ENCODE measurements around the gene TSPAN10.

The TSPAN10 gene

DNA sequence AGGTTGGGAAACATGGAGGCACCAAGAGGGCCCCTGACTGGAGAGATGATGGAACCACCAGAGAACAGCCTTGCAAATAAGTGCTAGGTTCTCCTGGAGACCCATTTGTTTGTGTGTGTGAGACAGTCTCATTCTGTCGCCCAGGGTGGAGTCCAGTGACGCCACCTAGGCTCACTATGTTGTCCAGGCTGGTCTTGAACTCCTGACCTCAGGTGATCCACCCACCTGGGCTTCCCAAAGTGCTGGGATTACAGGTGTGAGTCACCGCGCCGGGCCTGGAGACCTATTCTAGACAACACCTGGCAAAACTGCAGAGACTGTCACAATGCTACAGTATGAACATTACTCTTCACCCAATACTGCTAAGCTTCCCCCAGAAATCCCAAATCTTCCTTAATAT is 1.6 kb upstream of the TSPAN10 start:
- DNase-seq (ENCODE audit: low read depth): no peak

DNA sequence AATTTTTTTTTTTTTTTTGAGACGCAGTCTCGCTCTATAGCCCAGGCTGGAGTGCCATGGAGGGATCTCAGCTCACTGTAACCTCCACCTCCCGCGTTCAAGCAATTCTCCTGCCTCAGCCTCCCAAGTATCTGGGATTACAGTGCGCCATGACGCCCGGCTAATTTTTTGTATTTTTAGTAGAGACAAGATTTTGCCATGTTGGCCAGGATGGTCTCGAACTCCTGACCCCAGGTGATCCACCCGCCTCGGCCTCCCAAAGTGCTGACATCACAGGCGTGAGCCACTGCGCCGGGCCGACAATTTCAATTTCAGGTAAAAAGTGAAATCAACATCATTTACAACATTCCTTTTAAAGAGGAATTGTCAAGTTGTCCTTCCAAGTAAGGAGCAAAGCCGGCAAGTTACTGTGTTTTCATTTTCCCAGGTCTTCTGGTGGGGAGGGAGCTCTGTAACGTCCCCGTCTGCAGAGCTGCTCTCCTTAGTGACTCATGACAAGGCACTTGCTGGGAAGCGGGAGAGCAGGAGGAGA is 957 bp upstream of the TSPAN10 start:
- DNase-seq (ENCODE audit: low read depth): no peak

DNA sequence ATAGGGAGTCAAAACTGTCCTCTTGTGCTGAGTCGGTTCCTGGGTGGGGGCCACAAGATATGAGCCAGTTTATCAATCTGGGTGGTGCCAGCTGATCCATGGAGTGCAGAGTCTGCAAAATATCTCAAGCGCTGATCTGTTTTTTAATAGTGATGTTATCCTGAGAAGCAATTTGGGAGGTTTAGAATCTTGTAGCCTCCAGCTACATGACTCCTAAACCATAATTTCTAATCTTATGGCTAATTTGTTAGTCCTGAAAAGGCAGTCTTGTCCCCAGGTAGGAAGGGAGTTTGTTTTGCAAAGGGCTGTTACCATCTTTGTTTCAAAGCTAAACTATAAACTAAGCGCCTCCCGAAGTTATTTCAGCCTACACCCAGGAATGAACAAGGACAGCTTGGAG is 1.7 kb downstream of the TSPAN10 start:
- DNase-seq (ENCODE audit: low read depth): no peak

- no peak for DNase-seq (ENCODE audit: low read depth)
Measured at GRCh38 chr17:81640011-81640410, 3.0 kb downstream of the TSPAN10 start.

- peak; percentile 83 for DNase-seq (ENCODE audit: low read depth)
Measured at GRCh38 chr17:81641825-81642489, 5.0 kb downstream of the TSPAN10 start.

DNA sequence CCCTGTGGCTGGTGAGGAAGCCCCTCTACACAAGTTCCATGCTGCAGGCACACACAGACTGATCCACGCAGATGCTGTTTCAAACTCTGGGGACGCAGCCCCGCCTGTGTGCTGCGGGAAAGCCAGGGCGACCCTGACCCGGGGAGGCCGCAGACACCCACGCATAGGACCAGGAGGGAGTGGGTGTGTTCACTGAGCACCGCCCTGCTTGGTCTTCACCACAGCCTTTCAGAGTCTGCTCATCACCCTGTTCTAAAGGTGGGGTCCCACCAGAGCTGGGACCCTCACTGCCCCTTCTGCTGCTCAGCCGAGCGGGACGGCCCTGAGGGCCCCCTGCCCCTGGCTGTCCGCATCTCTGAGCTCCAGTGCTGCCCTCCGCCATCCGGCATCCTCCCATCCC is 7.5 kb downstream of the TSPAN10 start:
- DNase-seq (ENCODE audit: low read depth): no peak

GRCh38 chr17:81644976-81645952 is 8.3 kb downstream of the TSPAN10 start:
- no peak for DNase-seq (ENCODE audit: low read depth)

GRCh38 chr17:81646869-81647600 is 10.0 kb downstream of the TSPAN10 start:
- DNase-seq (ENCODE audit: low read depth): no peak

GRCh38 chr17:81647640-81648012 is 10.6 kb downstream of the TSPAN10 start:
- no peak for DNase-seq (ENCODE audit: low read depth)

DNA sequence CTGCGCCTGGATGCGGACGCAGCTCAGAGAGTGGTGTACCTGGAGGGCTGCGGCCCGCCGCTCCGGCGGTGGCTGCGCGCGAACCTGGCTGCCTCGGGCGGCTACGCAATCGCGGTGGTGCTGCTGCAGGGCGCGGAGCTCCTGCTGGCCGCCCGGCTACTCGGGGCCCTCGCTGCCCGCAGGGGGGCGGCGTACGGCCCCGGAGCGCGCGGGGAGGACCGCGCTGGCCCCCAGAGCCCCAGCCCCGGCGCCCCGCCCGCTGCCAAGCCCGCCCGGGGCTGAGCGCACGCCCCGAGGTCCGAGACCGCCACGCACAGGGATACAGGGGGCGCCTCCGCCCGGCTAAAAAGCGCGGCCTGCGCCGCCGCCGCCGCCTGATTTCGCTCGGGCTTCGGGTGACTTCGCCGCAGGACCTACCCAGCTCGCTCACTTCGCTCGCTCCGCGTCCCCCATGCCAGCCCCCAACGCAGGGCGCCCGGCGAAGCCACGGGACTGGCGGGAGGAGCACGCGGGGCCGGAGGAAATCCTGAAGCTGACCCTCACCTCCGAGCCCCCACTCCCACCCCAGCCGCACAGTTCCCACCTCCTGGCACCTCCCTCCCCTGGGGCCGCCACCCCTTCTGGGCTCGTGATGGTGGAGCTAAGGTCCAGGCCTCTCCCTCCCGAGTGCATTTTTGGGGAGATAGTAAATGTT is 11.2 kb downstream of the TSPAN10 start:
- DNase-seq (ENCODE audit: low read depth): no peak

DNA sequence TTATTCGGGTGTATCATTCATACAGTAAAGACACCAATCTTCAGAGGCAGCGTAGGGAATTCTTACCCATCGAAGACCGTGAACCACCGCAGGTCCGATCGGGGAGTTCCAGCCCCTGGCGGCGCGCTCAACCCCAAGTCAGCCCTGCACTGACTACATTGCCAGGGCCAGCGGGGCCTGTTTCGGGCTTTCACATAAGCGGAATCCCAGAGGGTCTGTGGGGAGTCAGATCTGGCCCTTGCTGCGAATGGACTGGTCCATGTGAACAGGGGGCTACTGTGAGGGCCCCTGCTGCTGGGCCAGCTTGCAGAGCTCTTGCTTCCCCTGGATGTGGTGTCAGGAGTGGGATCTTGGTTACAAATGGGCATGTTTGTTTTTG is 11.7 kb downstream of the TSPAN10 start:
- no peak for DNase-seq (ENCODE audit: low read depth)

DNA sequence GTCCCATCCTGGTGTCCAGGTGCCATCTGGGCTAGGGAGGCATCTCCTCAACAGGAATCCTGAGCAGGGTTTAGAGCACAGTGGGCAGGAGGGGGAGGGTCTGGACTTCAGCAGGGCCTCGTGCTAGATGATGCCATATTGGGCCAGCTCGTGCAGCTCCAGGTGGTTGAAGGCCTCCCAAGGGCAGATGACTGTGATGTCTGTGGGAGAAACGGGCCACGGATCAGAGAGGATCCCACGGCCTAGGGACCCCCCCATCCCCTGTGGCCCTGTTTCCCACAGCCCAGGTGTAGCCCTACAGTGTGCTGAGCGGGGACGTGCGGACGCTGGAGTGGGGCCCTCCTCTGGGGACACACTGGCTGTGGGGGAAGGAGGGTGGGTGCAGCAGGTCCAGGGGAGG is 14.0 kb downstream of the TSPAN10 start:
- DNase-seq (ENCODE audit: low read depth): no peak

- DNase-seq (ENCODE audit: low read depth): peak; percentile 90
Measured at GRCh38 chr17:81651692-81652091, 14.7 kb downstream of the TSPAN10 start.

GRCh38 chr17:81652906-81653771 is 16.1 kb downstream of the TSPAN10 start:
- no peak for DNase-seq (ENCODE audit: low read depth)

GRCh38 chr17:81655378-81656117 is 18.6 kb downstream of the TSPAN10 start:
- no peak for DNase-seq (ENCODE audit: low read depth)

DNA sequence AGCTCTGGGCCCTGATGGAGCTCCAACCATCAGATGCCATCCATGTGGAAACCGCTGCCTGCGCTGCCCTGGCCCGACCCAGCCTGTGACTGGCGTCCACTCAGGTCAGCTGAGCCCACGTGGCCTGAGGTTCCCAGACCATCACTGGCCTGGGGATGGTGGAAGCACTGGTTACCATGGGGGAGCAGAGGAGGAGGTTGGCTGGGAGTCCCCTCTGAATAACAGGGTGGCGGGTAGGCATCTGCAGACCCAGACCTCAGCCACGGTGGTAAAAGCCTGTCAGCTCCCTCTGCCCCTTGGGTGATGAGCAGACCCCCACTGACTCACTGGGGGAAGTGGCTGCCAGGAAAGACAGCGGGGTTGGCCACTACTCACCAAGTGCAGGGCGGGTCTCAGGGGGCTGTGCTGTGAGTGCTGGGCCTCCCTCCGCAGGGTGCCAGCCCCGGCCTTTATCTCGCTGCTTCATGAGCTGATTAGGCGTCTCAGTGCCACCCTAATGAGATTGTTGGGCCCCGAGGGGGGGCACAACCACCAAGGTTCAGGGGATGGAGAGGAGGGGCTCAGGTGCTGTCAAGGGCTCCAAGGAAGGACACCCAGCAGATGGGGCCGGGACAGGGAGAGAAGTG is 19.2 kb downstream of the TSPAN10 start, which contains the start of gene PDE6G:
Gene PDE6G, minus strand, starts transcription at position 425 of the 626 bp plus-strand sequence. CDS start 3,237 bp downstream, outside the sequence.
- no peak for DNase-seq (ENCODE audit: low read depth)

GRCh38 chr17:81656835-81657234 is 19.8 kb downstream of the TSPAN10 start:
- DNase-seq (ENCODE audit: low read depth): no peak

DNA sequence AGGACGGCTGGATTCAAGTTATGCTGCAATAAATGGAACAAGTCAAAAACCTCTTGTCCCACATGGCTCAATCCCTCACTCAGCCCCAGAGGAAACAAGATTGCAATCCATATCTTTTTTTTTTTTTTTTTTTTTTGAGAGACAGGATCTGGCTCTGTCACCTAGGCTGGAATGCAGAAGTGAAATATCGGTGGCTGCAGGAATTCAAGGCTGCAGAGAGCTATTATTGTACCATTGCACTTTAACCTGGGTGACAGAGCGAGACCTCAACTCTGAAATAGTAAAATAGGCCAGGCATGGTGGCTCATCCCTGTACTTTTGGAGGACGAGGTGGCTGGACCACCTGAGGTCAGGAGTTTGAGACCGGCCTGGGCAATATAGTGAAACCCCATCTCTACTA is 22.0 kb downstream of the TSPAN10 start:
- no peak for DNase-seq (ENCODE audit: low read depth)

- no peak for DNase-seq (ENCODE audit: low read depth)
Measured at GRCh38 chr17:81660441-81660840, 23.4 kb downstream of the TSPAN10 start.

DNA sequence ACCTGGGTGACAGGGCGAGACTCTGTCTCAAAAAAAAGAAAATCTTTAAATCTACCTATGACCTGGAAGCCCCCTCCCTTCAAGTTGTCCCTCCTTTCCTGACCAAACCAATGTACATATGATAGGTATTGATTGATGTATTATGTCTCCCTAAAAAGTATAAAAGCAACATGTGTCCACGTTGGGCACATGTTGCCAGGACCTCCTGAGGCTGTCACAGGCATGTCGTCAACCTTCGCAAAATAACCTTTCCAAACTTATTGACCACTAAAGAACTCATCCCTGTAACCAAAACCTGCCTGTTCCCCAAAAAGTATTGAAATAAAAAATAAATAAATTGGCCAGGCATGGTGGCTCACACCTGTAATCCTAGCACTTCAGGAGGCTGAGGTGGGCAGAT is 25.0 kb downstream of the TSPAN10 start:
- no peak for DNase-seq (ENCODE audit: low read depth)

Measured in amniotic epithelial cell (primary cell).